Endothelial cell of umbilical vein (primary cell): Measurements from ENCODE around the gene ERBIN. TPM values are rescaled to one million over a fixed set of nuclear protein-coding genes. Genes with fewer than 3 reads are reported as not detected.
A peak's percentile ranks its signal among the peaks of the same experiment; 100 is the strongest.

Source experiments
- BruUV-seq: library from RNA; stranded (reverse); fragments of 400-500 nt; replicated peaks from 2 replicates; lab custom pipeline; 2021; lab: Mats Ljungman, UMichigan
- CTCF ChIA-PET: fragments of 300-600, 350-600 bp; sonication (Branson Sonifier 250); formaldehyde crosslinking; loops from one replicate; lab custom pipeline; 2021; ENCODE audit warnings: antibody characterized with exemption, inconsistent platforms; lab: Charles Lee
- POLR2A ChIA-PET: fragments of 300-600, 350-600 bp; sonication (Branson Sonifier 250); formaldehyde crosslinking; loops from one replicate; lab custom pipeline; 2021; ENCODE audit warnings: antibody characterized with exemption, inconsistent platforms; lab: Charles Lee
- DNase-seq: peaks from one replicate; pipeline ENCODE4 v3.0.0-alpha.2; 2011; ENCODE audit warnings: low read depth, low spot score
- FAIRE-seq: peaks from 2 replicates; lab custom pipeline; 2011; peaks lifted over from hg19 to GRCh38; lab: Jason Lieb, UNC
- H2AFZ ChIP-seq: 2 replicates; pipeline ENCODE4 v1.6.0; 2012; ENCODE audit warnings: low read depth, low read length, control low read depth, inconsistent platforms
- H3K27ac ChIP-seq: 2 replicates; pipeline ENCODE4 v1.5.1; 2011; ENCODE audit warnings: low read depth, mild to moderate bottlenecking, control low read depth, low read length, moderate library complexity; ENCODE audit not compliant: insufficient read depth
- H3K27me3 ChIP-seq, 2 experiments: 2 replicates each; pipeline versions ENCODE4 v1.6.0 to v1.6.1; 2011; ENCODE audit warnings: low read length in 2 of 2, mixed read lengths in 1 of 2; ENCODE audit not compliant: control insufficient read depth in 2 of 2, insufficient read depth in 2 of 2
- H3K36me3 ChIP-seq, 2 experiments: 2 replicates in 1 of 2; 3 replicates in 1 of 2; pipeline ENCODE4 v1.5.1; 2011; ENCODE audit warnings: low read length in 2 of 2, mild to moderate bottlenecking in 1 of 2, moderate library complexity in 1 of 2; ENCODE audit not compliant: control insufficient read depth in 2 of 2, insufficient read depth in 2 of 2; ENCODE audit errors: extremely low read depth in 1 of 2
- H3K4me1 ChIP-seq: 3 replicates; pipeline ENCODE4 v1.5.1; 2011; ENCODE audit warnings: mild to moderate bottlenecking, low read length; ENCODE audit not compliant: control insufficient read depth, insufficient read depth; ENCODE audit errors: extremely low read depth
- H3K4me2 ChIP-seq: 2 replicates; pipeline ENCODE4 v1.6.1; 2011; ENCODE audit warnings: low read length, control low read depth, mixed read lengths; ENCODE audit not compliant: insufficient read depth
- H3K4me3 ChIP-seq, 3 experiments: fragments of 200-600 bp in 1 of 3; sonication (generic), shearing (Covaris generic) in 1 of 3; replicated peaks in 1 of 3; 2 replicates each; pipeline ENCODE4 v1.5.1; 2011 to 2016; ENCODE audit warnings: control low read depth in 3 of 3, low read length in 3 of 3, mild to moderate bottlenecking in 2 of 3, inconsistent platforms in 1 of 3, low read depth in 1 of 3, moderate library complexity in 1 of 3; ENCODE audit not compliant: insufficient read depth in 1 of 3
- H3K79me2 ChIP-seq: 2 replicates; pipeline ENCODE4 v1.6.0; 2012; ENCODE audit warnings: low read length, inconsistent platforms; ENCODE audit not compliant: control insufficient read depth, insufficient read depth
- H3K9ac ChIP-seq: replicated peaks from 2 replicates; pipeline ENCODE3; 2011; ENCODE audit warnings: low read length, control low read depth; ENCODE audit not compliant: insufficient read depth; ENCODE audit errors: extremely low read depth
- H3K9me1 ChIP-seq: replicated peaks from 3 replicates; pipeline ENCODE4 v1.6.0; 2011; ENCODE audit warnings: mild to moderate bottlenecking, low read length; ENCODE audit not compliant: control insufficient read depth, insufficient read depth; ENCODE audit errors: extremely low read depth
- H3K9me3 ChIP-seq: replicated peaks from 2 replicates; pipeline ENCODE4 v1.5.1; 2012; ENCODE audit warnings: low read length, inconsistent platforms; ENCODE audit not compliant: control insufficient read depth, insufficient read depth
- H4K20me1 ChIP-seq: replicated peaks from 2 replicates; pipeline ENCODE3; 2011; ENCODE audit warnings: mild to moderate bottlenecking, low read length; ENCODE audit not compliant: control insufficient read depth, insufficient read depth; ENCODE audit errors: extremely low read depth
- CTCF ChIP-seq, 2 donors: IDR thresholded peaks; 1 replicate in 1 of 2; 2 replicates in 1 of 2; pipeline ENCODE4 v1.5.1; 2011; ENCODE audit warnings: low read length in 2 of 2, mild to moderate bottlenecking in 2 of 2, moderate library complexity in 2 of 2, control low read depth in 1 of 2, inconsistent platforms in 1 of 2, low read depth in 1 of 2; ENCODE audit not compliant: insufficient read depth in 1 of 2; ENCODE audit errors: extremely low read depth in 1 of 2
- FOS ChIP-seq: IDR thresholded peaks from 2 replicates; pipeline ENCODE4 v1.6.1; 2011; ENCODE audit warnings: mild to moderate bottlenecking, low read length, moderate library complexity, borderline replicate concordance; ENCODE audit not compliant: insufficient read depth
- GATA2 ChIP-seq: IDR thresholded peaks from 2 replicates; pipeline ENCODE4 v1.7.0; 2011; ENCODE audit warnings: low read depth, mild to moderate bottlenecking, moderate library complexity, mixed read lengths, low read length; ENCODE audit not compliant: insufficient read length, insufficient read depth
- POLR2AphosphoS5 ChIP-seq: IDR thresholded peaks from 2 replicates; pipeline ENCODE4 v1.6.1; 2012; ENCODE audit warnings: low read depth, mild to moderate bottlenecking, control low read depth, low read length, moderate library complexity; ENCODE audit not compliant: insufficient read depth
- dilution Hi-C: fragments of 300-500 bp; cut with MboI; formaldehyde crosslinking; loops from one replicate; pipeline ENCODE4 v1.15.0; 2019; ENCODE audit warnings: low sequenced_read_pairs; ENCODE audit not compliant: extremely low pct_ligation_motif_present
- intact Hi-C: fragments of 100-400 bp; cut with micrococcal nuclease; formaldehyde crosslinking; loops from one replicate; pipeline ENCODE4 v1.10.0; 2022
- polyA plus RNA-seq, 4 experiments: library from polyadenylated mRNA; depleted of rRNA in 3 of 4; stranded (reverse) in 3 of 4; unstranded in 1 of 4; fragments of >200 nt; gene quantifications; 2 replicates each; pipeline versions ENCODE4 v1.2.1 to v1.2.3, GENCODE V29; 2011 to 2012; ENCODE audit warnings: missing spikeins in 1 of 4
- total RNA-seq: library from RNA; stranded (reverse); gene quantifications from 2 replicates; pipeline ENCODE4 v1.2.3, GENCODE V29; 2021

ERBIN gene
- total and polyA plus RNA-seq, 2 donors (not counting 3 experiments of a cell fraction or from before 2014, with no cell fraction given) = 8.1 to 55.6 TPM

DNA sequence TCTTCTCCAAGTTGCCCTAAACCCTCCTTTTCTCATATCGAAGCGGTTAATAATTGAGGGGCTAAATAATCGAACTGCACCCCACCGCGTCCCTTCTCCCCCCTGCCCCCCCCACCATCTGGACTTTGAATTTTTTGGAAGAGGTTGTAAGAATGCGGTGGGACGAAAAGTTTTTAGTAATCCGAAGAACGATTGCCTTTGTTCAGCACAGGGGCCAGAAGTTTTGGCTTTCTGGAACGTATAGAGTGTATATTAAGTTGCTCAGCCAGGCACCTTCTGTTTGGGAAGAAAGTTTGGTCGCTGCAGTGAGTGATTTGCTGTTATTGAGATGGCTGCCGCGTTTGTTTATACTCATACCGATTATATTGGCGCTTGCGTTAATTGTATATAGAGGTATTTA lies 518 bp downstream of the ERBIN start:
- ChIA-PET CTCF (interaction anchor here (1.1 kb wide), 2 partner anchors 10 to 244 kb away, joined by 3 read pairs; no protein-coding TSS in a partner anchor), POLR2A (interaction anchor here (0.7 kb wide), 1 partner anchor 218 kb away, joined by 3 read pairs; no protein-coding TSS in a partner anchor)
- Histone ChIP-seq H2AFZ (peak overlapping the region; percentile 72), H3K27ac (peak overlapping the region; percentile 96), H3K9me3 (no peaks in the 10 kb centered on the region), H3K79me2 (peaks cover 54% of the 10 kb centered on the region), H3K27me3 (no peaks in the 10 kb centered on the region), H4K20me1 (peaks cover 5% of the 10 kb centered on the region), H3K4me3 (peak overlapping the region; percentile 89 to 100 (median 99)), H3K9me1 (no peaks in the 10 kb centered on the region), H3K36me3 (no peaks in the 10 kb centered on the region), H3K4me1 (peaks cover 20% of the 10 kb centered on the region), H3K9ac (peak overlapping the region; percentile 99), H3K4me2 (peak overlapping the region; percentile 99)
- DNase-seq (no peak), FAIRE-seq (peak; percentile 26)
- TF ChIP-seq FOS (no peak), POLR2AphosphoS5 (no peak), CTCF (IDR thresholded peaks at IDR 0.05; ENCODE audit: extremely low read depth in 1 of 2, insufficient read depth in 1 of 2, low read depth in 1 of 2, low read length in 2 of 2) (no peak), GATA2 (no peak)
- TSS peak; percentile 42 for BruUV-seq
- dilution Hi-C loops = no loop called here
- intact Hi-C loops = loop anchor here (1.0 to 10.0 kb wide), 7 partner anchors 60 to 302 kb away; partner anchors contain the start of genes SHLD3, SREK1, TRAPPC13 and TRIM23
